ENCODE results near the gene ARHGEF7. TPM values are rescaled to one million over a fixed set of nuclear protein-coding genes. Genes with fewer than 3 reads are reported as not detected.

Gene ARHGEF7
- total RNA-seq, 2 donors from 2014 or later = 117 to 152 TPM

DNA sequence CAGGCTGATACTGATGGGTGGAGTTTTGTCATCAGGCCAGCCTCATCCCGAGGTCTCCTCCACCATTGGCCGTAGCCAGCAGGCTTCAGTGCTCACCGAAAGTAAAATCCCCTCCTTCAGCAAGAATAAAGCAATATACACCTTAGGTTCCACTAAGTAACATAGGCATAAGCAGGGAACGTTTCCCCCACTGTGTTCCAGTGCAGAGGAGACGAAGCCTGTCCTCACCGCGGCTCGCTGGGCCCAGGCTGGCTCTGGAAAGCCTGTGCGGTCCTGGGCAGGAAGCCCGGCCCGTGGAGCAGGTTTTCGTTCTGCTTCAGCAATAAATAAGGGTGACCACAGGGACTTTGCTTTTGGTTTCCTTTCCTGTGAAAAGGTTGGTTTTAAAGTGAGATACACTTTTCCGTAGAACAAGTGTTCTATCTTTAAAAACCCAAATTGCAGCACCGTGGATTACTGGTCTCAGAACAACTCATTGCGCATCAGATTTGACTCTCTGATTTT lies 189.0 kb downstream of the ARHGEF7 start:
- DNase-seq (ENCODE audit: low spot score) (no peak), ATAC-seq (ENCODE audit: insufficient number of reproducible peaks, low FRiP score, low read depth) (no peak)
- TF ChIP-seq, protein P1, sequence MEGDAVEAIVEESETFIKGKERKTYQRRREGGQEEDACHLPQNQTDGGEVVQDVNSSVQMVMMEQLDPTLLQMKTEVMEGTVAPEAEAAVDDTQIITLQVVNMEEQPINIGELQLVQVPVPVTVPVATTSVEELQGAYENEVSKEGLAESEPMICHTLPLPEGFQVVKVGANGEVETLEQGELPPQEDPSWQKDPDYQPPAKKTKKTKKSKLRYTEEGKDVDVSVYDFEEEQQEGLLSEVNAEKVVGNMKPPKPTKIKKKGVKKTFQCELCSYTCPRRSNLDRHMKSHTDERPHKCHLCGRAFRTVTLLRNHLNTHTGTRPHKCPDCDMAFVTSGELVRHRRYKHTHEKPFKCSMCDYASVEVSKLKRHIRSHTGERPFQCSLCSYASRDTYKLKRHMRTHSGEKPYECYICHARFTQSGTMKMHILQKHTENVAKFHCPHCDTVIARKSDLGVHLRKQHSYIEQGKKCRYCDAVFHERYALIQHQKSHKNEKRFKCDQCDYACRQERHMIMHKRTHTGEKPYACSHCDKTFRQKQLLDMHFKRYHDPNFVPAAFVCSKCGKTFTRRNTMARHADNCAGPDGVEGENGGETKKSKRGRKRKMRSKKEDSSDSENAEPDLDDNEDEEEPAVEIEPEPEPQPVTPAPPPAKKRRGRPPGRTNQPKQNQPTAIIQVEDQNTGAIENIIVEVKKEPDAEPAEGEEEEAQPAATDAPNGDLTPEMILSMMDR (IDR thresholded peaks at IDR 0.05) = no peak
- Histone ChIP-seq H3K27me3 (replicated peaks; ENCODE audit: insufficient read depth) (no peaks in the 10 kb centered on the region), H3K4me1 (ENCODE audit: control insufficient read depth in 1 of 2, low read depth in 2 of 2) (no peaks in the 10 kb centered on the region), H3K36me3 (peaks cover 68% of the 10 kb centered on the region), H3K9me3 (no peaks in the 10 kb centered on the region), H3K4me3 (no peak overlapping the region), H3K27ac (no peak overlapping the region)

DNA sequence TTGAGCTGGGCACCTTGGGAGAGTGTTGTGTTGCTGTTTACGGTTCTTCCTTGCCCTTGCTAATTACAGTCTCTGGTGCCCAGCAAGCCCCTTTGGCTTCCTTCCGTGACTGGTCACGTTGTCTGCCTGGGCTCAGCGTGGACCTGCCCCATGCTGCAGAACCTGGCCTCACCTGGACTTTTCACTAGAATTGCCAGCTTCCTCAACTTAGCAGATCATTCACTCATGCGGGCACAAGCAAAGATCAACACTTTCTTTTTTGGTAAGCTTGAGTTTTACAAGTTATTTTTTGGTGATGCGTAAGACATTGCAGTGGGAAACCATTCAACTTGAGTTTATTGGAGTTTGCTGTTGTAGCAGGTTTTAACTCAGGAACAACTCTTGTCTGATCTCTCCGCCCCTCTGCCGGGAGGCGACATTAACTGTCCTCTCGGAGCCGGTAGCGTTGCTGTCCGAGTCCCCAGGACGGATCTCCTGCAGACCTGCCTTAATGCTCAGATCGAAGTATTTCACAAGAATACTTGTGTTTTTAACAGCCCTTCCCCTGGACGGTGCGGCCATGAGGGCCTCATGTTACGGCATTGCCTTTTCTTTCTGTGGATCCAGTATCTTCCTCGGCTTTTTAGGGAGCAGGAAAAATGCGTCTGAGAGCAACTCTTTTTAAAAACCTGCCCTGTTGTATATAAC lies 189.6 kb downstream of the ARHGEF7 start:
- peaks cover 65% of the 10 kb centered on the region for H3K36me3 ChIP-seq
- H3K27me3 ChIP-seq (replicated peaks; ENCODE audit: insufficient read depth) = no peaks in the 10 kb centered on the region
- ATAC-seq (ENCODE audit: insufficient number of reproducible peaks, low FRiP score, low read depth) = no peak
- H3K4me1 ChIP-seq (ENCODE audit: control insufficient read depth in 1 of 2, low read depth in 2 of 2) = no peaks in the 10 kb centered on the region
- no peak for DNase-seq (ENCODE audit: low spot score)
- H3K9me3 ChIP-seq = no peaks in the 10 kb centered on the region
- TF ChIP-seq, protein P1 (IDR thresholded peaks at IDR 0.05) = no peak
- H3K27ac ChIP-seq = no peak overlapping the region
- H3K4me3 ChIP-seq = no peak overlapping the region

DNA sequence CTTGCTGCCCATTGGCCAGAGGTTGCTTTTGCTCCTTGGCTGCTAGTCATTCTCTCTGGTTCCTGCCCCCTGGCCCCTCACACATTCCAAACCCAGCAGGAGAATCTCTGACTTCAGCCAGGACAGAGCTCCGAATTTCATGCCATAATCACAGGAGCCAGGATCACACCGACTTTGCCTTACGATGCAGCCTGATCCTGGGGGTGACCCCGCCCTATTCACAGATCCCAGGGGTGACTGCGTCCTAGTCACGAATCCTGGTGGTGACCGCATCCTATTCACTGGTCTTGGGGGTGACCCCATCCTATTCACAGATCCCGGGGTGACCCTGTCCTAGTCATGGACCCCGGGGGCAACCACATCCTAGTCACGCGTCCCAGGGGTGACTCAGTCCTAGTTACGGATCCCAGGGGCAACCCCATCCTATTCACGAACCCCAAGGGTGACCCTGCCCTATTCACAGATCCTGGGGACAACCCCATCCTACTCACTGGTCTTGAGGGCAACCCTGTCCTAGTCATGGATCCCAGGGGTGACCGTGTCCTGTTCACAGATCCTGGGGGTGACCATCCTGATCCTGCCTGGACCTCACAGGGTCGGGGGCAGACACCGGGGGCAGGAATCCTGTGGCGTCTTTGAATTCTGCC lies 198.0 kb downstream of the ARHGEF7 start:
- no peak overlapping the region for H3K4me3 ChIP-seq
- H3K4me1 ChIP-seq (ENCODE audit: control insufficient read depth in 1 of 2, low read depth in 2 of 2) = peaks cover 0 to 12% of the 10 kb centered on the region in 2 donors
- no peaks in the 10 kb centered on the region for H3K27me3 ChIP-seq (replicated peaks; ENCODE audit: insufficient read depth)
- no peak for DNase-seq (ENCODE audit: low spot score)
- no peaks in the 10 kb centered on the region for H3K9me3 ChIP-seq
- H3K27ac ChIP-seq = no peak overlapping the region
- TF ChIP-seq, protein P1 (IDR thresholded peaks at IDR 0.05) = no peak
- no peak for ATAC-seq (ENCODE audit: insufficient number of reproducible peaks, low FRiP score, low read depth)
- no peaks in the 10 kb centered on the region for H3K36me3 ChIP-seq

DNA sequence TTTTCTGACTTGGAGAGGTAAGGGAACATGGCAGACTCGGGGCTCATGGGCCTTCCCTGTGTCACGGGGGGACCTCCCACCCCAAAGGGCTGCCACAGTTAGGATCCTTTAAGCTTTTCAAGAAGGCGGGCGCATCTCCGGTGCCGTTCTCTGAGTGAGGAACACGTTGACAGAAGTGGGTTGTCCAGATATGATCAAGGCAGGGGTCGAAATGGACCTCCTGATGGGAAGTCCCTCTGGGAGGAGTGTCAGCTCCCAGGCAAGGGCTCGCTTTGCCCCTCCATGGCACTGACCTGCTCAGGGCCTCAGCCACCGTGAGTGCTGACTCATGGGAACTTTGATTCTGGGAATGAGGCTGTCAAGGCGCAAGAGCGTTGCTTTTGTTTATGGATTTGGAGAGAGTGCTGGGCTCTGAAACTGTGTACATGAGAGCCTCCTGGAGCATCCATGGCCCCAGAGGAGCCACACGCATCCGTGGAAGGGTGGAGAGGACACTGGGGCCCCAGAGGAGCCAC lies 198.9 kb downstream of the ARHGEF7 start:
- Histone ChIP-seq H3K4me3 (no peak overlapping the region), H3K27ac (no peak overlapping the region), H3K9me3 (no peaks in the 10 kb centered on the region), H3K36me3 (no peaks in the 10 kb centered on the region), H3K4me1 (ENCODE audit: control insufficient read depth in 1 of 2, low read depth in 2 of 2) (peaks cover 0 to 12% of the 10 kb centered on the region in 2 donors), H3K27me3 (replicated peaks; ENCODE audit: insufficient read depth) (no peaks in the 10 kb centered on the region)
- no peak for ATAC-seq (ENCODE audit: insufficient number of reproducible peaks, low FRiP score, low read depth)
- no peak for DNase-seq (ENCODE audit: low spot score)
- TF ChIP-seq, protein P1 (IDR thresholded peaks at IDR 0.05) = no peak

DNA sequence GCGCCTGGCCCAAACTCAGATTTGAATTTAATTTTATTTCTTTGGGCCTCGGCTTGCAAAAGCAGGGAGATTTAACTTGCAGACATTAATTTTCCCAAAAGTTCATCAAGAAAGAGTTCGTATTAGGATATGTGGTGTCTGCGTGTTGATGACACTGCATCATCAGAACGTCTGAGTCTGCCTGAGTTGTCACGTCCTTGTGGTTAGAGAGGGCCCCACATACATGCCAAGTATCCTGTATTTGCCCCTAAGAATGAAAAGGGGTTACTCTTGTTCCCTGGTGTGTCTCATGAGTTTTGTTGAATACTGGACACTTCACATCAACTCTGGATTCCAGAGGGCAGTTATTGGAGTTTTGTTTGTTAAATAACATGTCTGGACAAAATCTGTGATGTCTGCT lies 199.7 kb downstream of the ARHGEF7 start:
- Histone ChIP-seq H3K27me3 (replicated peaks; ENCODE audit: insufficient read depth) (no peaks in the 10 kb centered on the region), H3K4me3 (no peak overlapping the region), H3K9me3 (no peaks in the 10 kb centered on the region), H3K27ac (no peak overlapping the region), H3K4me1 (ENCODE audit: control insufficient read depth in 1 of 2, low read depth in 2 of 2) (peaks cover 0 to 12% of the 10 kb centered on the region in 2 donors), H3K36me3 (no peaks in the 10 kb centered on the region)
- TF ChIP-seq, protein P1 (IDR thresholded peaks at IDR 0.05) = no peak
- ATAC-seq (ENCODE audit: insufficient number of reproducible peaks, low FRiP score, low read depth) (no peak), DNase-seq (ENCODE audit: low spot score) (no peak)

Data from thoracic aorta (tissue), 2 donors.